Measurements from ENCODE around the gene FAM20C.

FAM20C gene

GRCh38 chr7:303884-304573 is 111.7 kb downstream of the FAM20C start:
- Mint-ChIP-seq H3K27ac (no peak overlapping the region), H3K27me3 (ENCODE audit: low read depth) (no peaks in the 10 kb centered on the region), H3K4me1 (ENCODE audit: low read depth) (no peaks in the 10 kb centered on the region), H3K36me3 (ENCODE audit: low read depth) (no peaks in the 10 kb centered on the region), H3K9me3 (peaks cover 5% of the 10 kb centered on the region), H3K4me3 (no peak overlapping the region)

GRCh38 chr7:304574-305409 is 112.4 kb downstream of the FAM20C start:
- Mint-ChIP-seq H3K36me3 (ENCODE audit: low read depth) (no peaks in the 10 kb centered on the region), H3K4me3 (no peak overlapping the region), H3K9me3 (peaks cover 5% of the 10 kb centered on the region), H3K27me3 (ENCODE audit: low read depth) (no peaks in the 10 kb centered on the region), H3K27ac (no peak overlapping the region), H3K4me1 (ENCODE audit: low read depth) (no peaks in the 10 kb centered on the region)

- Mint-ChIP-seq H3K27me3 (ENCODE audit: low read depth) (no peaks in the 10 kb centered on the region), H3K4me3 (no peak overlapping the region), H3K27ac (no peak overlapping the region), H3K9me3 (peaks cover 5% of the 10 kb centered on the region), H3K4me1 (ENCODE audit: low read depth) (no peaks in the 10 kb centered on the region), H3K36me3 (ENCODE audit: low read depth) (no peaks in the 10 kb centered on the region)
Measured at GRCh38 chr7:305410-306151, 113.2 kb downstream of the FAM20C start.

- H3K4me1 Mint-ChIP-seq (ENCODE audit: low read depth) = no peaks in the 10 kb centered on the region
- no peaks in the 10 kb centered on the region for H3K36me3 Mint-ChIP-seq (ENCODE audit: low read depth)
- peaks cover 5% of the 10 kb centered on the region for H3K9me3 Mint-ChIP-seq
Measured at GRCh38 chr7:307970-308369, 115.6 kb downstream of the FAM20C start.

GRCh38 chr7:309586-310228 is 117.3 kb downstream of the FAM20C start:
- no peak overlapping the region for H3K4me3 Mint-ChIP-seq
- no peak overlapping the region for H3K27ac Mint-ChIP-seq
- H3K27me3 Mint-ChIP-seq (ENCODE audit: low read depth) = peaks cover 12% of the 10 kb centered on the region
- H3K9me3 Mint-ChIP-seq = peaks cover under 1% of the 10 kb centered on the region
- no peaks in the 10 kb centered on the region for H3K36me3 Mint-ChIP-seq (ENCODE audit: low read depth)
- H3K4me1 Mint-ChIP-seq (ENCODE audit: low read depth) = no peaks in the 10 kb centered on the region

More at GRCh38 chr7:307970-308369, 115.6 kb downstream of the FAM20C start:
- no peak overlapping the region for H3K27ac Mint-ChIP-seq
- H3K27me3 Mint-ChIP-seq (ENCODE audit: low read depth) = peaks cover 8% of the 10 kb centered on the region
- H3K4me3 Mint-ChIP-seq = no peak overlapping the region

Data from T-helper 1 cell treated with Interleukin-12 subunit alpha and Interleukin-12 subunit beta and Interleukin-4 antibody, amounts not matched to agents 30 μg/mL and 1 μg/mL, for 36 hours (primary cell).